ENCODE data around the gene F7.

The F7 gene

GRCh38 chr13:113077953-113078901 lies 27.4 kb upstream of the F7 start:
- TF ChIP-seq MAX (IDR thresholded peaks at IDR 0.05) (no peak), RAD21 (IDR thresholded peaks at IDR 0.05; ENCODE audit: low read depth) (no peak), TCF12 (IDR thresholded peaks at IDR 0.05; ENCODE audit: low read depth) (no peak), USF1 (IDR thresholded peaks at IDR 0.05) (no peak), EGR1 (IDR thresholded peaks at IDR 0.05) (no peak), YY1 (IDR thresholded peaks at IDR 0.05; ENCODE audit: low read depth) (no peak), ZBTB7A (IDR thresholded peaks at IDR 0.05; ENCODE audit: low read depth) (no peak), CEBPB (IDR thresholded peaks at IDR 0.05) (no peak), TEAD4 (IDR thresholded peaks at IDR 0.05) (no peak), NFIC (IDR thresholded peaks at IDR 0.05) (no peak), CREB1 (IDR thresholded peaks at IDR 0.05; ENCODE audit: low read depth) (no peak), REST (IDR thresholded peaks at IDR 0.05; ENCODE audit: low read depth) (no peak), FOXM1 (IDR thresholded peaks at IDR 0.05; ENCODE audit: borderline replicate concordance, low read depth) (no peak), EP300 (IDR thresholded peaks at IDR 0.05; ENCODE audit: borderline replicate concordance) (no peak), TAF1 (IDR thresholded peaks at IDR 0.05; ENCODE audit: low read depth) (no peak)

GRCh38 chr13:113078902-113079780 lies 26.4 kb upstream of the F7 start:
- TF ChIP-seq TAF1 (IDR thresholded peaks at IDR 0.05; ENCODE audit: low read depth) = no peak
- TF ChIP-seq ZBTB7A (IDR thresholded peaks at IDR 0.05; ENCODE audit: low read depth) = no peak
- no peak for TF ChIP-seq REST (IDR thresholded peaks at IDR 0.05; ENCODE audit: low read depth)
- TF ChIP-seq NFIC (IDR thresholded peaks at IDR 0.05) = no peak
- no peak for TF ChIP-seq RAD21 (IDR thresholded peaks at IDR 0.05; ENCODE audit: low read depth)
- no peak for TF ChIP-seq USF1 (IDR thresholded peaks at IDR 0.05)
- TF ChIP-seq MAX (IDR thresholded peaks at IDR 0.05) = no peak
- TF ChIP-seq TEAD4 (IDR thresholded peaks at IDR 0.05) = no peak
- no peak for TF ChIP-seq EP300 (IDR thresholded peaks at IDR 0.05; ENCODE audit: borderline replicate concordance)
- no peak for TF ChIP-seq FOXM1 (IDR thresholded peaks at IDR 0.05; ENCODE audit: borderline replicate concordance, low read depth)
- no peak for TF ChIP-seq TCF12 (IDR thresholded peaks at IDR 0.05; ENCODE audit: low read depth)
- TF ChIP-seq EGR1 (IDR thresholded peaks at IDR 0.05) = no peak
- TF ChIP-seq CEBPB (IDR thresholded peaks at IDR 0.05) = no peak
- TF ChIP-seq YY1 (IDR thresholded peaks at IDR 0.05; ENCODE audit: low read depth) = no peak
- TF ChIP-seq CREB1 (IDR thresholded peaks at IDR 0.05; ENCODE audit: low read depth) = no peak

GRCh38 chr13:113080361-113080831 lies 25.2 kb upstream of the F7 start:
- TF ChIP-seq MAX (IDR thresholded peaks at IDR 0.05) (no peak), ZBTB7A (IDR thresholded peaks at IDR 0.05; ENCODE audit: low read depth) (no peak)

- TF ChIP-seq USF1 (IDR thresholded peaks at IDR 0.05) (0 out of 2 replicates have a peak, but pooled peaks have one; percentile 10), ZBTB7A (IDR thresholded peaks at IDR 0.05; ENCODE audit: low read depth) (no peak), YY1 (IDR thresholded peaks at IDR 0.05; ENCODE audit: low read depth) (no peak), EGR1 (IDR thresholded peaks at IDR 0.05) (no peak), NFIC (IDR thresholded peaks at IDR 0.05) (no peak)
Observed at GRCh38 chr13:113080901-113081521, 24.6 kb upstream of the F7 start.

Measured in Ishikawa (cell line).